ENCODE measurements around the gene HLA-DMB. TPM values are rescaled to one million over a fixed set of nuclear protein-coding genes. Genes with fewer than 3 reads are reported as not detected.

HLA-DMB gene
- total RNA-seq, 1 donor from 2014 or later = not detected

- Mint-ChIP-seq H3K36me3 (ENCODE audit: unreplicated experiment) (peaks cover 84% of the 10 kb centered on the region), H3K4me3 (ENCODE audit: unreplicated experiment) (peak overlapping the region; percentile 91), H3K9me3 (ENCODE audit: unreplicated experiment) (no peaks in the 10 kb centered on the region), H3K27me3 (ENCODE audit: unreplicated experiment) (no peaks in the 10 kb centered on the region), H3K4me1 (ENCODE audit: unreplicated experiment) (peaks cover 42% of the 10 kb centered on the region), H3K27ac (ENCODE audit: unreplicated experiment) (peak overlapping the region; percentile 31)
- TF ChIP-seq, protein P1, sequence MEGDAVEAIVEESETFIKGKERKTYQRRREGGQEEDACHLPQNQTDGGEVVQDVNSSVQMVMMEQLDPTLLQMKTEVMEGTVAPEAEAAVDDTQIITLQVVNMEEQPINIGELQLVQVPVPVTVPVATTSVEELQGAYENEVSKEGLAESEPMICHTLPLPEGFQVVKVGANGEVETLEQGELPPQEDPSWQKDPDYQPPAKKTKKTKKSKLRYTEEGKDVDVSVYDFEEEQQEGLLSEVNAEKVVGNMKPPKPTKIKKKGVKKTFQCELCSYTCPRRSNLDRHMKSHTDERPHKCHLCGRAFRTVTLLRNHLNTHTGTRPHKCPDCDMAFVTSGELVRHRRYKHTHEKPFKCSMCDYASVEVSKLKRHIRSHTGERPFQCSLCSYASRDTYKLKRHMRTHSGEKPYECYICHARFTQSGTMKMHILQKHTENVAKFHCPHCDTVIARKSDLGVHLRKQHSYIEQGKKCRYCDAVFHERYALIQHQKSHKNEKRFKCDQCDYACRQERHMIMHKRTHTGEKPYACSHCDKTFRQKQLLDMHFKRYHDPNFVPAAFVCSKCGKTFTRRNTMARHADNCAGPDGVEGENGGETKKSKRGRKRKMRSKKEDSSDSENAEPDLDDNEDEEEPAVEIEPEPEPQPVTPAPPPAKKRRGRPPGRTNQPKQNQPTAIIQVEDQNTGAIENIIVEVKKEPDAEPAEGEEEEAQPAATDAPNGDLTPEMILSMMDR (IDR thresholded peaks at IDR 0.05) = no peak
- no peak for DNase-seq (ENCODE audit: extremely low spot score, unreplicated experiment)
These were observed 35.1 kb upstream of the HLA-DMB start for GRCh38 chr6:32975886-32976285.

DNA sequence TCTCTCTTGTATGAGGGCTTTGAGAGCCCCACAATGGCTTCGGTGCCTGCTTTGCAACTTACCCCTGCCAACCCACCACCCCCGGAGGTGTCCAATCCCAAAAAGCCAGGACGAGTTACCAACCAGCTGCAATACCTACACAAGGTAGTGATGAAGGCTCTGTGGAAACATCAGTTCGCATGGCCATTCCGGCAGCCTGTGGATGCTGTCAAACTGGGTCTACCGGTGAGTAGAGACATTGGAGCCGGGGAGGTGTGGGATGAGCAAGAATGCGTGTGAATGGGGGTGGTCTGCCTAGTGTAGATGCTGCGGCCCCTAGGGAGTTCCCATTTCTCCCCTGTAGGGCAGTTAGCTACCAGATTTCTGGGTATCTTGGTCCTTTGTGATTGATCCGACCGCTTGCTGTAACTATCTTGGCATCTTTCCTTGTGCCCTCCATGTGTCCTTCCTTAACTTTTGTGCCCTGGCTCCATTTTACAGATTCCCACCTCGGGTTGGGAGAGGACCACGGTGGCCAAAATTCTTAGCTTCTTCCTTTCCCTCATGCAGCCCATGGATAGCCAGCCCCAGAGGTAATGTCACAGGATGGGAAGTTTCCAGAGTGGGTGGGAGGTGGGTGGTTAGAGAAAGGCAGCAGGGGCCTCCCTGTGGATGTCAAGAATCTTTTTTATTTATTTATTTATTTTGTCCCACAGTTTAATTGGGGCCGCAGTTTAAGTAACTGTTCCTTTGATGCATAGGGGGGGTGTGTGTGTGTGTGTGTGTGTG, 33.9 kb upstream of the HLA-DMB start:
- Mint-ChIP-seq H3K4me1 (ENCODE audit: unreplicated experiment) (peaks cover 42% of the 10 kb centered on the region), H3K36me3 (ENCODE audit: unreplicated experiment) (peaks cover 72% of the 10 kb centered on the region), H3K27ac (ENCODE audit: unreplicated experiment) (peak overlapping the region; percentile 52), H3K4me3 (ENCODE audit: unreplicated experiment) (peak overlapping the region; percentile 91), H3K9me3 (ENCODE audit: unreplicated experiment) (no peaks in the 10 kb centered on the region), H3K27me3 (ENCODE audit: unreplicated experiment) (no peaks in the 10 kb centered on the region)
- DNase-seq (ENCODE audit: extremely low spot score, unreplicated experiment) = no peak
- TF ChIP-seq, protein P1 (IDR thresholded peaks at IDR 0.05) = no peak

- no peak for DNase-seq (ENCODE audit: extremely low spot score, unreplicated experiment)
- Mint-ChIP-seq H3K9me3 (ENCODE audit: unreplicated experiment) (no peaks in the 10 kb centered on the region), H3K27me3 (ENCODE audit: unreplicated experiment) (no peaks in the 10 kb centered on the region), H3K36me3 (ENCODE audit: unreplicated experiment) (peaks cover 69% of the 10 kb centered on the region), H3K4me1 (ENCODE audit: unreplicated experiment) (peaks cover 42% of the 10 kb centered on the region), H3K27ac (ENCODE audit: unreplicated experiment) (peak overlapping the region; percentile 100), H3K4me3 (ENCODE audit: unreplicated experiment) (peak overlapping the region; percentile 91)
- TF ChIP-seq, protein P1 (IDR thresholded peaks at IDR 0.05) = no peak
These were observed 33.1 kb upstream of the HLA-DMB start for GRCh38 chr6:32974016-32974333.

DNA sequence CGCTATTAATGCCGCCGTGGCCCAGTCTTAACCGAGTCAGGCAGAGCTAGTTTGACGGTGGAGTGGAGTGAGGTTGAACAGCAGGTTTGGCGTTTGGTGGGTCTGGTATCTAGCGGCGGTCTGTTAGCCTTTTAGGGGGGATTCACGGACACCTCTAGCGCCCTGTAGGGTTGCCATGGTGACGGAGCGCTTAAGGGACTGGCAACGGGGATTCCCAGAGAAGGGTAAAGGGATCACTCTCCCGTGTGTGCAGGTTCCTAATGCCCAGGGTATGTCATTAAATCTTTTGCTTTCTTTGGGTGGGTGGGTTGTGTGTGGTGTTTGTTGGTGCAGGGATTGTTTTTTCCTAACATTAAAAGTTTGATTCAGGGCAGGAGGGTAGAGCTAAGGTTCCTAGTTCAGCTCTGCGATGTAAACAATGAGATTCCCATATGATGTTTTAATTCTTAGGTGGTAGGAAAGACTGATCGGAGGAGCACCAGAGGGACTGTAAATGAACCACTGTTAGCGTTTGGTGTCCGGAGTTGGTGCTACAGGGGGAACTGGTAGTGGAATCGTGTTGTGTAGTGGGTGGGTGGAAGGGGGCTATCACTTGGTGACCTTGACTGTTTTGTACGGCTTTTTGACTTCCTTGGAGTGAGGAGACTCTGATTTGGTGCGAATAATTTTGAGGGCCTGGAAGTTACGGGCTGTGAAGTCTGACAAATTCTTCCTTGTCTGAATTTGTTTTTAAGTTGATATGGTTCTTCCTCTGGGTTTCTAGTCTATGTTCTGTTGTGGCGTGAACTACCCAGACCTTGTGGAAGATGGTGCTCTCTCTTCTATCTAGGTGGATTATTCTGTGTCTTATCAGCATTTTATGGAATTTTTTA, 32.6 kb upstream of the HLA-DMB start:
- Mint-ChIP-seq H3K27ac (ENCODE audit: unreplicated experiment) (peak overlapping the region; percentile 100), H3K9me3 (ENCODE audit: unreplicated experiment) (no peaks in the 10 kb centered on the region), H3K4me1 (ENCODE audit: unreplicated experiment) (peaks cover 38% of the 10 kb centered on the region), H3K36me3 (ENCODE audit: unreplicated experiment) (peaks cover 64% of the 10 kb centered on the region), H3K27me3 (ENCODE audit: unreplicated experiment) (no peaks in the 10 kb centered on the region), H3K4me3 (ENCODE audit: unreplicated experiment) (peak overlapping the region; percentile 91)
- TF ChIP-seq, protein P1 (IDR thresholded peaks at IDR 0.05) = no peak
- DNase-seq (ENCODE audit: extremely low spot score, unreplicated experiment) = no peak
